ENCODE data around the gene PAH. TPM values are rescaled to one million over a fixed set of nuclear protein-coding genes. Genes with fewer than 3 reads are reported as not detected.

PAH gene
- total RNA-seq, 1 experiment from 2014 or later = 5.7 TPM

DNA sequence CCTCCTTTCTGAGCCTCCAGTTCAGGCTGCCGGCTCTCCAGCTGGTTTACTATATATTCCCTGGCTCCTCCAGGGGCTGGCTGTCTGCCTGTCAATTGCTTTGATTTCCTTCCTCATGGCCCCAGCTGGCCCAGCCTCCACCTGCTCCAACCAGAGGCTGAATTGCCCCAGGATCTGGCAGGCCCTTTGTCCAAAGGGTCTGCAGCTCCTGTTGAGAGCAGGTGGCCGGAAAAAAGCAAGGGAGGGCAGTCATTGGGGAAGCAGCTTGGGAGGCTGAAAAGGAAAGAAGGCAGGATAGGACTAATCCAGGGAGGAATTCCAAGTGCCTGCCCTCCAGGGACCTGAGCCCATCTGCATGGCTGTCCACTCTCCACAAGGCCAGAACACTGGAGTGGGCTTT, 25.3 kb downstream of the PAH start:
- H3K27me3 Mint-ChIP-seq (ENCODE audit: low read depth) = no peaks in the 10 kb centered on the region
- DNase-seq (ENCODE audit: low spot score) = no peak
- POLR2A ChIA-PET = interaction anchor here (1.3 to 1.6 kb wide), 2 partner anchors 8 to 13 kb away, joined by 4 read pairs; no protein-coding TSS in a partner anchor

GRCh38 chr12:102888511-102888910, 28.5 kb downstream of the PAH start:
- no peak for DNase-seq (ENCODE audit: low spot score)
- TF ChIP-seq SMAD4 (CRISPR knock-in tag; IDR thresholded peaks at IDR 0.05) = no peak
- no peak for TF ChIP-seq ATF1 (CRISPR knock-in tag; IDR thresholded peaks at IDR 0.05)
- TF ChIP-seq IRF1 (CRISPR knock-in tag; IDR thresholded peaks at IDR 0.05) = no peak
- TF ChIP-seq, protein P1, sequence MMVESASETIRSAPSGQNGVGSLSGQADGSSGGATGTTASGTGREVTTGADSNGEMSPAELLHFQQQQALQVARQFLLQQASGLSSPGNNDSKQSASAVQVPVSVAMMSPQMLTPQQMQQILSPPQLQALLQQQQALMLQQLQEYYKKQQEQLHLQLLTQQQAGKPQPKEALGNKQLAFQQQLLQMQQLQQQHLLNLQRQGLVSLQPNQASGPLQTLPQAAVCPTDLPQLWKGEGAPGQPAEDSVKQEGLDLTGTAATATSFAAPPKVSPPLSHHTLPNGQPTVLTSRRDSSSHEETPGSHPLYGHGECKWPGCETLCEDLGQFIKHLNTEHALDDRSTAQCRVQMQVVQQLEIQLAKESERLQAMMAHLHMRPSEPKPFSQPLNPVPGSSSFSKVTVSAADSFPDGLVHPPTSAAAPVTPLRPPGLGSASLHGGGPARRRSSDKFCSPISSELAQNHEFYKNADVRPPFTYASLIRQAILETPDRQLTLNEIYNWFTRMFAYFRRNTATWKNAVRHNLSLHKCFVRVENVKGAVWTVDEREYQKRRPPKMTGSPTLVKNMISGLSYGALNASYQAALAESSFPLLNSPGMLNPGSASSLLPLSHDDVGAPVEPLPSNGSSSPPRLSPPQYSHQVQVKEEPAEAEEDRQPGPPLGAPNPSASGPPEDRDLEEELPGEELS (CRISPR knock-in tag; IDR thresholded peaks at IDR 0.05) = no peak
- no peak for TF ChIP-seq SOX15 (CRISPR knock-in tag; IDR thresholded peaks at IDR 0.05)
- TF ChIP-seq, protein P2, sequence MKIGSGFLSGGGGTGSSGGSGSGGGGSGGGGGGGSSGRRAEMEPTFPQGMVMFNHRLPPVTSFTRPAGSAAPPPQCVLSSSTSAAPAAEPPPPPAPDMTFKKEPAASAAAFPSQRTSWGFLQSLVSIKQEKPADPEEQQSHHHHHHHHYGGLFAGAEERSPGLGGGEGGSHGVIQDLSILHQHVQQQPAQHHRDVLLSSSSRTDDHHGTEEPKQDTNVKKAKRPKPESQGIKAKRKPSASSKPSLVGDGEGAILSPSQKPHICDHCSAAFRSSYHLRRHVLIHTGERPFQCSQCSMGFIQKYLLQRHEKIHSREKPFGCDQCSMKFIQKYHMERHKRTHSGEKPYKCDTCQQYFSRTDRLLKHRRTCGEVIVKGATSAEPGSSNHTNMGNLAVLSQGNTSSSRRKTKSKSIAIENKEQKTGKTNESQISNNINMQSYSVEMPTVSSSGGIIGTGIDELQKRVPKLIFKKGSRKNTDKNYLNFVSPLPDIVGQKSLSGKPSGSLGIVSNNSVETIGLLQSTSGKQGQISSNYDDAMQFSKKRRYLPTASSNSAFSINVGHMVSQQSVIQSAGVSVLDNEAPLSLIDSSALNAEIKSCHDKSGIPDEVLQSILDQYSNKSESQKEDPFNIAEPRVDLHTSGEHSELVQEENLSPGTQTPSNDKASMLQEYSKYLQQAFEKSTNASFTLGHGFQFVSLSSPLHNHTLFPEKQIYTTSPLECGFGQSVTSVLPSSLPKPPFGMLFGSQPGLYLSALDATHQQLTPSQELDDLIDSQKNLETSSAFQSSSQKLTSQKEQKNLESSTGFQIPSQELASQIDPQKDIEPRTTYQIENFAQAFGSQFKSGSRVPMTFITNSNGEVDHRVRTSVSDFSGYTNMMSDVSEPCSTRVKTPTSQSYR (CRISPR knock-in tag; IDR thresholded peaks at IDR 0.05) = no peak
- no peak for TF ChIP-seq NFATC4 (CRISPR knock-in tag; IDR thresholded peaks at IDR 0.05)
- no peak for TF ChIP-seq TP53 (CRISPR knock-in tag; IDR thresholded peaks at IDR 0.05)
- TF ChIP-seq ZNF121 (CRISPR knock-in tag; IDR thresholded peaks at IDR 0.05) = no peak
- TF ChIP-seq ZNF263 (CRISPR knock-in tag; IDR thresholded peaks at IDR 0.05; ENCODE audit: low read depth) = no peak
- no peaks in the 10 kb centered on the region for H3K36me3 Mint-ChIP-seq
- ChIA-PET CTCF (interaction anchor here (1.7 kb wide), 1 partner anchor 9 kb away, joined by 4 read pairs; no protein-coding TSS in a partner anchor), POLR2A (interaction anchor here (0.5 to 0.8 kb wide), 2 partner anchors 9 to 1693 kb away, joined by 5 to 7 read pairs; no protein-coding TSS in a partner anchor)
- H3K4me1 Mint-ChIP-seq = peaks cover 9% of the 10 kb centered on the region
- ATAC-seq = peak; percentile 61
- H3K9me3 Mint-ChIP-seq = no peaks in the 10 kb centered on the region
- H3K27me3 Mint-ChIP-seq (ENCODE audit: low read depth) = no peaks in the 10 kb centered on the region
- no peak overlapping the region for H3K4me3 Mint-ChIP-seq
- no peak overlapping the region for H3K27ac Mint-ChIP-seq

More for the DNA sequence above, 25.3 kb downstream of the PAH start:
- Mint-ChIP-seq H3K9me3 (no peaks in the 10 kb centered on the region), H3K4me3 (no peak overlapping the region), H3K27ac (no peak overlapping the region), H3K4me1 (peaks cover 9% of the 10 kb centered on the region), H3K36me3 (no peaks in the 10 kb centered on the region)
- ATAC-seq = no peak
- no peak for TF ChIP-seq ELF4 (CRISPR knock-in tag; IDR thresholded peaks at IDR 0.05; ENCODE audit: low read depth)
- TF ChIP-seq PRRX2 (CRISPR knock-in tag; IDR thresholded peaks at IDR 0.05) = no peak
- TF ChIP-seq, protein P3, sequence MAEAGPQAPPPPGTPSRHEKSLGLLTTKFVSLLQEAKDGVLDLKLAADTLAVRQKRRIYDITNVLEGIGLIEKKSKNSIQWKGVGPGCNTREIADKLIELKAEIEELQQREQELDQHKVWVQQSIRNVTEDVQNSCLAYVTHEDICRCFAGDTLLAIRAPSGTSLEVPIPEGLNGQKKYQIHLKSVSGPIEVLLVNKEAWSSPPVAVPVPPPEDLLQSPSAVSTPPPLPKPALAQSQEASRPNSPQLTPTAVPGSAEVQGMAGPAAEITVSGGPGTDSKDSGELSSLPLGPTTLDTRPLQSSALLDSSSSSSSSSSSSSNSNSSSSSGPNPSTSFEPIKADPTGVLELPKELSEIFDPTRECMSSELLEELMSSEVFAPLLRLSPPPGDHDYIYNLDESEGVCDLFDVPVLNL (CRISPR knock-in tag; IDR thresholded peaks at IDR 0.05; ENCODE audit: borderline replicate concordance, low read depth) = no peak
- TF ChIP-seq IRF1 (CRISPR knock-in tag; IDR thresholded peaks at IDR 0.05) = no peak
- no peak for TF ChIP-seq FOXJ3 (CRISPR knock-in tag; IDR thresholded peaks at IDR 0.05; ENCODE audit: borderline replicate concordance)
- TF ChIP-seq TEAD1 (CRISPR knock-in tag; IDR thresholded peaks at IDR 0.05) = no peak
- TF ChIP-seq ZNF671 (CRISPR knock-in tag; IDR thresholded peaks at IDR 0.05) = no peak
- CTCF ChIA-PET = interaction anchor here (0.5 to 2.0 kb wide), 4 partner anchors 8 to 48 kb away, joined by 3 to 14 read pairs (median 4); no protein-coding TSS in a partner anchor
